Neural cell (in vitro differentiated cells): ENCODE data around the gene EXOC2. TPM values are rescaled to one million over a fixed set of nuclear protein-coding genes. Genes with fewer than 3 reads are reported as not detected.

Source experiments
- H2AFZ ChIP-seq: fragments of 200-600, 300-800 bp; sonication (generic), shearing (Covaris generic); 2 replicates; pipeline ENCODE4 v1.6.0; 2014; ENCODE audit warnings: low read depth, mild to moderate bottlenecking, antibody characterized with exemption, low read length, moderate library complexity
- H3F3A ChIP-seq: fragments of 200-600 bp; shearing (Covaris generic); 2 replicates; pipeline ENCODE4 v1.6.1; 2016; ENCODE audit warnings: mild to moderate bottlenecking, moderate library complexity, mixed read lengths, antibody characterized with exemption, low read length; ENCODE audit not compliant: insufficient read depth, poor library complexity, severe bottlenecking
- H3K27ac ChIP-seq: fragments of 200-600, 300-800 bp; sonication (generic), shearing (Covaris generic); 2 replicates; pipeline ENCODE4 v1.5.1; 2014; ENCODE audit warnings: mild to moderate bottlenecking, low read length, moderate library complexity
- H3K27me3 ChIP-seq: fragments of 300-800, 200-600 bp; sonication (generic), shearing (Covaris generic); 2 replicates; pipeline ENCODE4 v1.6.0; 2014; ENCODE audit warnings: mild to moderate bottlenecking, low read depth, low read length, moderate library complexity; ENCODE audit not compliant: insufficient read depth
- H3K36me3 ChIP-seq: fragments of 300-800, 200-600 bp; sonication (generic), shearing (Covaris generic); 2 replicates; pipeline ENCODE4 v1.5.1; 2014; ENCODE audit warnings: mild to moderate bottlenecking, antibody characterized with exemption, low read length, moderate library complexity; ENCODE audit not compliant: insufficient read depth
- H3K4me2 ChIP-seq: fragments of 300-800, 200-600 bp; sonication (generic), shearing (Covaris generic); 2 replicates; pipeline ENCODE4 v1.6.0; 2014; ENCODE audit warnings: mild to moderate bottlenecking, low read length
- H3K4me3 ChIP-seq: fragments of 300-800, 200-600 bp; sonication (generic), shearing (Covaris generic); 2 replicates; pipeline ENCODE4 v1.5.1; 2014; ENCODE audit warnings: mild to moderate bottlenecking, low read length, moderate library complexity
- H3K79me2 ChIP-seq: fragments of 200-600 bp; shearing (Covaris generic); replicated peaks from 2 replicates; pipeline ENCODE4 v1.6.0; 2014; ENCODE audit warnings: mild to moderate bottlenecking, low read length, moderate library complexity; ENCODE audit not compliant: insufficient read depth
- H3K9ac ChIP-seq: fragments of 300-800, 200-600 bp; sonication (generic), shearing (Covaris generic); 2 replicates; pipeline ENCODE4 v1.6.1; 2016; ENCODE audit warnings: mild to moderate bottlenecking, low read length, mixed read lengths
- H3K9me2 ChIP-seq: fragments of 200-600 bp; shearing (Covaris generic); 2 replicates; pipeline ENCODE4 v1.6.1; 2016; ENCODE audit warnings: mild to moderate bottlenecking, low read length, mixed read lengths; ENCODE audit not compliant: insufficient read depth
- H3K9me3 ChIP-seq: fragments of 200-600, 300-800 bp; sonication (generic), shearing (Covaris generic); 2 replicates; pipeline ENCODE4 v1.6.1; 2016; ENCODE audit warnings: mild to moderate bottlenecking, mixed run types, low read length, moderate library complexity, mixed read lengths
- H4K20me1 ChIP-seq: fragments of 200-600 bp; shearing (Covaris generic); 2 replicates; pipeline ENCODE4 v1.6.1; 2016; ENCODE audit warnings: mild to moderate bottlenecking, mixed run types; ENCODE audit not compliant: insufficient read depth
- EP300 ChIP-seq: fragments of 450-650 bp; conservative IDR thresholded peaks from 2 replicates; pipeline ENCODE4 v1.6.1; 2014; ENCODE audit warnings: antibody characterized with exemption, mild to moderate bottlenecking, moderate library complexity; ENCODE audit not compliant: poor library complexity, severe bottlenecking
- EZH2 ChIP-seq: fragments of 200-600, 300-800 bp; shearing (Covaris generic), sonication (generic); IDR thresholded peaks from 2 replicates; pipeline ENCODE4 v1.6.1; 2014; ENCODE audit warnings: antibody characterized with exemption, low read length, borderline replicate concordance, mild to moderate bottlenecking; ENCODE audit not compliant: insufficient read depth, poor library complexity, severe bottlenecking
- MXI1 ChIP-seq: fragments of 450-650 bp; conservative IDR thresholded peaks from 2 replicates; pipeline ENCODE4 v1.6.1; 2014; ENCODE audit warnings: antibody characterized with exemption, mild to moderate bottlenecking; ENCODE audit not compliant: poor library complexity, severe bottlenecking
- POLR2AphosphoS5 ChIP-seq: IDR thresholded peaks from 2 replicates; pipeline ENCODE4 v1.6.1; 2012
- RAD21 ChIP-seq: fragments of 450-650 bp; conservative IDR thresholded peaks from 2 replicates; pipeline ENCODE4 v1.6.1; 2014; ENCODE audit warnings: antibody characterized with exemption, mild to moderate bottlenecking, moderate library complexity
- SMC3 ChIP-seq: fragments of 450-650 bp; conservative IDR thresholded peaks from 2 replicates; pipeline ENCODE4 v1.6.1; 2014; ENCODE audit warnings: antibody characterized with exemption, mild to moderate bottlenecking, moderate library complexity; ENCODE audit not compliant: poor library complexity
- TAF1 ChIP-seq: IDR thresholded peaks from 2 replicates; pipeline ENCODE4 v1.6.1; 2012; ENCODE audit warnings: low read depth
- polyA plus RNA-seq: library from polyadenylated mRNA; depleted of rRNA; stranded (reverse); fragments of >200 nt; gene quantifications from 2 replicates; pipeline ENCODE4 v1.2.3, GENCODE V29; 2014
- TF ChIP-seq, protein P1 (sequence below): fragments of 450-650 bp; IDR thresholded peaks from 2 replicates; pipeline ENCODE4 v1.5.1; 2014; ENCODE audit warnings: antibody characterized with exemption, mild to moderate bottlenecking, moderate library complexity; ENCODE audit not compliant: poor library complexity, severe bottlenecking
- TF ChIP-seq, protein P2 (sequence below): IDR thresholded peaks from 2 replicates; pipeline ENCODE4 v1.6.1; 2012; ENCODE audit warnings: borderline replicate concordance

EXOC2 gene
- polyA plus RNA-seq, 1 donor from 2014 or later: 38.6 TPM

DNA sequence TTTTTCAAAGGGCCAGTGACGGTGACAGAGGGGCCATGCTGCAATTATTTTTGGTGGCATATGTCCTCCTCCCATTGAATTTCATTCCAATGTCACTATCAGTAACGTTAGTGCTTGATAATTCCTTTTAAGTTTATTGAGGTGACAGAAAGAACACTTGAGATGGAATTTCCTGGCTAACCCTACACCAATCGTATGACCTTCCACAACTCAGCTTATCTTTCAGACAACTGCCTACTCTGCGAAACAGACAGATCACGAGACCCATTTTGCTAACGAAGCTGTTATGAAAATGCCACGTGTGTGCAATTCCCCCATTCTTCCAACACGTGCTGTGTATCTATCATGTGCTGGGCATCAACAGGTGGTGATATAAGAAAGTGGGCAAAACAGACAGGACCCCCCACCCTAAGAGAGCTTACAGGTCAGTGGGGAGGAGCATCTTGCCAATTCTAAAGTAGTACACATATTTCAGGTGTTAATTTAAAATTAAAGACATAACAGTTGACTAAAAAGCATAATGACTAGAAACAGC lies 188.4 kb downstream of the EXOC2 start:
- H3K27me3 ChIP-seq: no peaks in the 10 kb centered on the region
- no peak overlapping the region for H3K4me3 ChIP-seq
- H3K9me3 ChIP-seq: no peaks in the 10 kb centered on the region
- H2AFZ ChIP-seq: no peak overlapping the region
- no peak overlapping the region for H3K4me2 ChIP-seq
- H3K36me3 ChIP-seq: no peaks in the 10 kb centered on the region
- no peak overlapping the region for H3K27ac ChIP-seq
- no peak overlapping the region for H3K9ac ChIP-seq
- TF ChIP-seq POLR2AphosphoS5 (no peak), SMC3 (no peak), EP300 (no peak), MXI1 (no peak), EZH2 (no peak), RAD21 (no peak), TAF1 (no peak)
- TF ChIP-seq, protein P1, sequence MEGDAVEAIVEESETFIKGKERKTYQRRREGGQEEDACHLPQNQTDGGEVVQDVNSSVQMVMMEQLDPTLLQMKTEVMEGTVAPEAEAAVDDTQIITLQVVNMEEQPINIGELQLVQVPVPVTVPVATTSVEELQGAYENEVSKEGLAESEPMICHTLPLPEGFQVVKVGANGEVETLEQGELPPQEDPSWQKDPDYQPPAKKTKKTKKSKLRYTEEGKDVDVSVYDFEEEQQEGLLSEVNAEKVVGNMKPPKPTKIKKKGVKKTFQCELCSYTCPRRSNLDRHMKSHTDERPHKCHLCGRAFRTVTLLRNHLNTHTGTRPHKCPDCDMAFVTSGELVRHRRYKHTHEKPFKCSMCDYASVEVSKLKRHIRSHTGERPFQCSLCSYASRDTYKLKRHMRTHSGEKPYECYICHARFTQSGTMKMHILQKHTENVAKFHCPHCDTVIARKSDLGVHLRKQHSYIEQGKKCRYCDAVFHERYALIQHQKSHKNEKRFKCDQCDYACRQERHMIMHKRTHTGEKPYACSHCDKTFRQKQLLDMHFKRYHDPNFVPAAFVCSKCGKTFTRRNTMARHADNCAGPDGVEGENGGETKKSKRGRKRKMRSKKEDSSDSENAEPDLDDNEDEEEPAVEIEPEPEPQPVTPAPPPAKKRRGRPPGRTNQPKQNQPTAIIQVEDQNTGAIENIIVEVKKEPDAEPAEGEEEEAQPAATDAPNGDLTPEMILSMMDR: no peak
- TF ChIP-seq, protein P2, sequence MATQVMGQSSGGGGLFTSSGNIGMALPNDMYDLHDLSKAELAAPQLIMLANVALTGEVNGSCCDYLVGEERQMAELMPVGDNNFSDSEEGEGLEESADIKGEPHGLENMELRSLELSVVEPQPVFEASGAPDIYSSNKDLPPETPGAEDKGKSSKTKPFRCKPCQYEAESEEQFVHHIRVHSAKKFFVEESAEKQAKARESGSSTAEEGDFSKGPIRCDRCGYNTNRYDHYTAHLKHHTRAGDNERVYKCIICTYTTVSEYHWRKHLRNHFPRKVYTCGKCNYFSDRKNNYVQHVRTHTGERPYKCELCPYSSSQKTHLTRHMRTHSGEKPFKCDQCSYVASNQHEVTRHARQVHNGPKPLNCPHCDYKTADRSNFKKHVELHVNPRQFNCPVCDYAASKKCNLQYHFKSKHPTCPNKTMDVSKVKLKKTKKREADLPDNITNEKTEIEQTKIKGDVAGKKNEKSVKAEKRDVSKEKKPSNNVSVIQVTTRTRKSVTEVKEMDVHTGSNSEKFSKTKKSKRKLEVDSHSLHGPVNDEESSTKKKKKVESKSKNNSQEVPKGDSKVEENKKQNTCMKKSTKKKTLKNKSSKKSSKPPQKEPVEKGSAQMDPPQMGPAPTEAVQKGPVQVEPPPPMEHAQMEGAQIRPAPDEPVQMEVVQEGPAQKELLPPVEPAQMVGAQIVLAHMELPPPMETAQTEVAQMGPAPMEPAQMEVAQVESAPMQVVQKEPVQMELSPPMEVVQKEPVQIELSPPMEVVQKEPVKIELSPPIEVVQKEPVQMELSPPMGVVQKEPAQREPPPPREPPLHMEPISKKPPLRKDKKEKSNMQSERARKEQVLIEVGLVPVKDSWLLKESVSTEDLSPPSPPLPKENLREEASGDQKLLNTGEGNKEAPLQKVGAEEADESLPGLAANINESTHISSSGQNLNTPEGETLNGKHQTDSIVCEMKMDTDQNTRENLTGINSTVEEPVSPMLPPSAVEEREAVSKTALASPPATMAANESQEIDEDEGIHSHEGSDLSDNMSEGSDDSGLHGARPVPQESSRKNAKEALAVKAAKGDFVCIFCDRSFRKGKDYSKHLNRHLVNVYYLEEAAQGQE: no peak
- H3F3A ChIP-seq: no peaks in the 10 kb centered on the region
- H3K9me2 ChIP-seq: no peaks in the 10 kb centered on the region
- no peaks in the 10 kb centered on the region for H4K20me1 ChIP-seq
- no peaks in the 10 kb centered on the region for H3K79me2 ChIP-seq

- no peaks in the 10 kb centered on the region for H3K9me3 ChIP-seq
- no peak overlapping the region for H2AFZ ChIP-seq
- H3K4me3 ChIP-seq: no peak overlapping the region
- H4K20me1 ChIP-seq: no peaks in the 10 kb centered on the region
- no peak overlapping the region for H3K4me2 ChIP-seq
- TF ChIP-seq TAF1 (no peak), POLR2AphosphoS5 (no peak), SMC3 (no peak), EZH2 (no peak), RAD21 (no peak), EP300 (no peak), MXI1 (no peak)
- TF ChIP-seq, protein P1: no peak
- TF ChIP-seq, protein P2: no peak
- H3K9me2 ChIP-seq: no peaks in the 10 kb centered on the region
- no peak overlapping the region for H3K9ac ChIP-seq
- H3K36me3 ChIP-seq: no peaks in the 10 kb centered on the region
- no peak overlapping the region for H3K27ac ChIP-seq
- no peaks in the 10 kb centered on the region for H3K27me3 ChIP-seq
- no peaks in the 10 kb centered on the region for H3F3A ChIP-seq
- H3K79me2 ChIP-seq: no peaks in the 10 kb centered on the region
Measured at GRCh38 chr6:503610-504362, 189.2 kb downstream of the EXOC2 start.
